ENCODE data around the gene BRD1. TPM values are rescaled to one million over a fixed set of nuclear protein-coding genes. Genes with fewer than 3 reads are reported as not detected.

Gene BRD1
- total RNA-seq, 1 experiment from 2014 or later: 51.2 TPM

GRCh38 chr22:49737101-49737551 lies 90.5 kb downstream of the BRD1 start:
- no peak overlapping the region for H3K4me3 ChIP-seq (ENCODE audit: low read depth, low read length, poor library complexity, severe bottlenecking)
- TF ChIP-seq EZH2 (IDR thresholded peaks at IDR 0.05; ENCODE audit: borderline replicate concordance, low read depth, low read length, poor library complexity, severe bottlenecking): no peak
- no peak for TF ChIP-seq CTCF (conservative IDR thresholded peaks at IDR 0.05; ENCODE audit: low read depth, low read length)
- CTCF ChIA-PET: no interaction called here
- H3K4me1 ChIP-seq (ENCODE audit: insufficient read depth, low read length, poor library complexity, severe bottlenecking): no peaks in the 10 kb centered on the region
- no TSS peak for BruUV-seq (replicated peaks)
- no peak overlapping the region for H3K27ac ChIP-seq (ENCODE audit: low read depth, low read length, poor library complexity, severe bottlenecking)
- H3K9me3 ChIP-seq (ENCODE audit: low read depth, low read length, poor library complexity, severe bottlenecking): peaks cover 4% of the 10 kb centered on the region
- DNase-seq (ENCODE audit: low spot score): no peak
- intact Hi-C loops (cut with micrococcal nuclease; ENCODE audit: unreplicated experiment): no loop called here
- POLR2A ChIA-PET (ENCODE audit: low non-redundant PET): no interaction called here
- H3K27me3 ChIP-seq (replicated peaks; ENCODE audit: insufficient read depth, low read depth, low read length, poor library complexity): peaks cover 38% of the 10 kb centered on the region
- no peaks in the 10 kb centered on the region for H3K36me3 ChIP-seq (ENCODE audit: insufficient read depth, low read length, poor library complexity, severe bottlenecking)

- DNase-seq (ENCODE audit: low spot score): no peak
- Histone ChIP-seq H3K4me3 (ENCODE audit: low read depth, low read length, poor library complexity, severe bottlenecking) (no peak overlapping the region), H3K9me3 (ENCODE audit: low read depth, low read length, poor library complexity, severe bottlenecking) (peaks cover 4% of the 10 kb centered on the region), H3K36me3 (ENCODE audit: insufficient read depth, low read length, poor library complexity, severe bottlenecking) (no peaks in the 10 kb centered on the region), H3K27ac (ENCODE audit: low read depth, low read length, poor library complexity, severe bottlenecking) (no peak overlapping the region), H3K4me1 (ENCODE audit: insufficient read depth, low read length, poor library complexity, severe bottlenecking) (no peaks in the 10 kb centered on the region), H3K27me3 (replicated peaks; ENCODE audit: insufficient read depth, low read depth, low read length, poor library complexity) (peaks cover 34% of the 10 kb centered on the region)
- BruUV-seq (replicated peaks): no TSS peak
- TF ChIP-seq EZH2 (IDR thresholded peaks at IDR 0.05; ENCODE audit: borderline replicate concordance, low read depth, low read length, poor library complexity, severe bottlenecking): no peak
- TF ChIP-seq CTCF (conservative IDR thresholded peaks at IDR 0.05; ENCODE audit: low read depth, low read length): no peak
- intact Hi-C loops (cut with micrococcal nuclease; ENCODE audit: unreplicated experiment): no loop called here
- ChIA-PET CTCF (no interaction called here), POLR2A (ENCODE audit: low non-redundant PET) (no interaction called here)
These were observed 91.1 kb downstream of the BRD1 start for GRCh38 chr22:49736538-49736937.

- POLR2A ChIA-PET (ENCODE audit: low non-redundant PET): no interaction called here
- no peak for DNase-seq (ENCODE audit: low spot score)
- BruUV-seq (replicated peaks): no TSS peak
- no peaks in the 10 kb centered on the region for H3K4me1 ChIP-seq (ENCODE audit: insufficient read depth, low read length, poor library complexity, severe bottlenecking)
- H3K27ac ChIP-seq (ENCODE audit: low read depth, low read length, poor library complexity, severe bottlenecking): no peak overlapping the region
- no peak for TF ChIP-seq CTCF (conservative IDR thresholded peaks at IDR 0.05; ENCODE audit: low read depth, low read length)
- TF ChIP-seq EZH2 (IDR thresholded peaks at IDR 0.05; ENCODE audit: borderline replicate concordance, low read depth, low read length, poor library complexity, severe bottlenecking): no peak
- no peak overlapping the region for H3K4me3 ChIP-seq (ENCODE audit: low read depth, low read length, poor library complexity, severe bottlenecking)
- intact Hi-C loops (cut with micrococcal nuclease; ENCODE audit: unreplicated experiment): no loop called here
- CTCF ChIA-PET: no interaction called here
- peaks cover 4% of the 10 kb centered on the region for H3K9me3 ChIP-seq (ENCODE audit: low read depth, low read length, poor library complexity, severe bottlenecking)
- no peaks in the 10 kb centered on the region for H3K36me3 ChIP-seq (ENCODE audit: insufficient read depth, low read length, poor library complexity, severe bottlenecking)
- H3K27me3 ChIP-seq (replicated peaks; ENCODE audit: insufficient read depth, low read depth, low read length, poor library complexity): peaks cover 34% of the 10 kb centered on the region
These were observed 91.7 kb downstream of the BRD1 start for GRCh38 chr22:49735901-49736421.

All from A673 (cell line).